ENCODE data around the gene WRNIP1.
"Not testable (repeated sequence)": the region's sequence is repeated elsewhere in the genome, so short reads cannot be mapped to it uniquely, and the experiment has no call there.

The WRNIP1 gene

GRCh38 chr6:2795162-2795561 lies 30.0 kb downstream of the WRNIP1 start:
- no peak overlapping the region for H3K27ac ChIP-seq
- TF ChIP-seq ZFX (IDR thresholded peaks at IDR 0.05) (no peak), CTCF (conservative IDR thresholded peaks at IDR 0.05) (no peak)

DNA sequence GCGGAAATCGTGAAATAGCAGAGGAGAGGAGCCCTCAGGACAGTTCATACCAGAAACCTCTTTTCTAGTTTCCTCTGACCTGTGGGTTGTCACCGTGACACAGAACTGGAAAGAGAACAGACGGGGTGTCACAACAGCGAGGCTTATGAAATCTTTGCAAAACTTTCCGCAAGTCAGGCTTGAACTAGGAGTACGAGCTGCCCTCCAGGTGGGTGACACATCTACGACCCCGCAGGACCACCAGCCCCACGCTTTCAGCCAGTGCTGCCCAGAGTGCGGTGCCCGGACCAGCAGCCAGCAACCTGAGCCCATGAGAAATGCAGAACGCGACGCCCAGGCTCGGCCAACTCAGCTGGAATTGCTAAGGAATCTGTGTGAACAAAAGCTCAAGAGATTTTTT lies 30.8 kb downstream of the WRNIP1 start:
- no peak for TF ChIP-seq ZFX (IDR thresholded peaks at IDR 0.05)
- no peak for TF ChIP-seq CTCF (conservative IDR thresholded peaks at IDR 0.05)
- H3K27ac ChIP-seq, result no peak overlapping the region

- no peak overlapping the region for H3K27ac ChIP-seq
- TF ChIP-seq CTCF (conservative IDR thresholded peaks at IDR 0.05) (no peak), ZFX (IDR thresholded peaks at IDR 0.05) (no peak)
Measured at GRCh38 chr6:2796861-2797260, 31.7 kb downstream of the WRNIP1 start.

GRCh38 chr6:2797564-2798031 lies 32.4 kb downstream of the WRNIP1 start:
- H3K27ac ChIP-seq, result no peak overlapping the region
- TF ChIP-seq CTCF (conservative IDR thresholded peaks at IDR 0.05), result no peak
- no peak for TF ChIP-seq ZFX (IDR thresholded peaks at IDR 0.05)

- no peak overlapping the region for H3K27ac ChIP-seq
- TF ChIP-seq ZFX (IDR thresholded peaks at IDR 0.05) (no peak), CTCF (conservative IDR thresholded peaks at IDR 0.05) (no peak)
Measured at GRCh38 chr6:2798586-2799134, 33.5 kb downstream of the WRNIP1 start.

DNA sequence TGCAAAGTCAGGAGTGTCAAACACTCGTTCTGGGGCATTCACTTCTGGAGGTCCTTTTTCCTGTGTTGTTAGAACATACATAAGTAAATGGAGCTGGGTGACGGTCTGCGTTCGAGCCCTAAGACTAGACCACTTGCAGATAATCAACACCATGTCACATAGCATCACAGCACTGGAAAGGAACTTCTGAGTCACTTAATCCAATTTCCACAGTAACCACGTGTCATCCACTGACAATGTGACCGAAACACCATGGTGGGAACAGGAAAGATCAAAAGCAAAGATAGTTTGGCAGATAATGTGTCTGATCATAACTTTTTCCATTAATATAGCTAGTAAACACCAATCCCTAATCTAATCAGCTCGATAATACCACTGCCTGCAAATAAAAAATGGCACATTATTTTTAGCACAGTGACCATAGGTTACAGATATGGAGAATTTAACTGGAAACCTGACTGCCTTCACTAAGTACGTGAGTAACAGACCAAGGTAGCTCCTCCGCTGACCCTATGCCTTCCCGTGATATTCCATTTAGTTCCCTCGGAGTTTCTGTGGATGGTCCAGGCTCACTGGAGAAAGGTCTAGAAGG lies 34.8 kb downstream of the WRNIP1 start:
- no peak overlapping the region for H3K27ac ChIP-seq
- TF ChIP-seq CTCF (conservative IDR thresholded peaks at IDR 0.05) (no peak), ZFX (IDR thresholded peaks at IDR 0.05) (no peak)

DNA sequence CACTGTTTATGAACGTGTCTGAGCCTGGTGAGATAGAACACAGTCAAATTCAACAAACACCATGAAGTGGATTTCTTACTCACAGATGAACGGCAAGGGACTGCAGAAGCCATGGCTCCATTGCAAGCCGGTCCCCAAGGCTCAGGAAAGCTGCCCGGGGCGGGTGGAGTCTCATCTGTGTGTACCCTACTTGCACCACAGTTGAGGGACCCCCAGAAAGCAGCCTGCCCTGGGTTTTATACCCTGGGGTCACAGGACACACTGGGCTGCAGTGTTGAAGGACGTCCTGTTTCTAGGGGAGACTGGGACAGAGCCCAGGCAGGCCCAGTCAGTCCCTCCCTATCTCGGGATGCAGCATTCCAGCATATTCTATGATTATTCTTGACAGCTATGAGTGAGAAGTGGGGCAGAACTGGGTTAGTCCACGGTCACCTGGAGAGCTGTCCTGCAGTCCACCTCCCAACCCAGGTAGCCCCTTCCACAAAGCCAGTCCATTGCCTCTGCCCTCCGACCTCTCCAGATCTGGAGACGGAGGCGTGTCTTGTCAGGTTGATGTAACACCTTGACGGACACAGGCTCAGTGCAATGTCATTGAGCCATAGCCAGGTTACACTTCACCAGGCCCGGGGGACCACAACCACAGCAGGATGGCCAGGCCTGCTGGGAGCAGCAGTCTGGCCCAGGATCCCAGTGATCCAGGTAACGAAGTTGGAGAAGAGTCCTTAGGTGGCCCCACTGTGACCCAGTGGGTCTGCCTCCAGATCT lies 35.5 kb downstream of the WRNIP1 start:
- TF ChIP-seq ZFX (IDR thresholded peaks at IDR 0.05) (no peak), CTCF (conservative IDR thresholded peaks at IDR 0.05) (no peak)
- H3K27ac ChIP-seq, result no peak overlapping the region

GRCh38 chr6:2801687-2802086 lies 36.5 kb downstream of the WRNIP1 start:
- H3K27ac ChIP-seq, result not testable (repeated sequence)

Measured in C4-2B (cell line).